Femur (tissue), 1 donor: Measurements from ENCODE around the gene REC8.
"Not testable (repeated sequence)": the region's sequence is repeated elsewhere in the genome, so short reads cannot be mapped to it uniquely, and the experiment has no call there.

ENCODE experiments used
- DNase-seq: peaks from one replicate; pipeline ENCODE4 v3.0.0-alpha.2; 2017

REC8 gene

GRCh38 chr14:24206260-24207103 is 34.6 kb downstream of the REC8 start:
- DNase-seq, result no peak

- DNase-seq, result no peak
These were observed 35.2 kb downstream of the REC8 start for GRCh38 chr14:24207104-24207551.

- DNase-seq, result no peak
These were observed 35.7 kb downstream of the REC8 start for GRCh38 chr14:24207625-24208024.

- DNase-seq, result no peak
These were observed 39.4 kb downstream of the REC8 start for GRCh38 chr14:24211311-24211710.

- DNase-seq, result peak; percentile 98
These were observed 41.3 kb downstream of the REC8 start, which contains the start of gene CHMP4A for GRCh38 chr14:24212924-24213865. Gene CHMP4A, minus strand, starts transcription at chr14:24213488. Its CDS starts 49 bp downstream, at chr14:24213439.

GRCh38 chr14:24213866-24214662 is 42.2 kb downstream of the REC8 start:
- DNase-seq, result no peak

- DNase-seq, result peak; percentile 91
These were observed 43.8 kb downstream of the REC8 start, which contains the start of gene MDP1 for GRCh38 chr14:24215495-24216344. Gene MDP1, minus strand, starts transcription at chr14:24216066. Its CDS starts 111 bp downstream, at chr14:24215955.

- no peak for DNase-seq
These were observed 44.4 kb downstream of the REC8 start for GRCh38 chr14:24216345-24216699.

- DNase-seq, result not testable (repeated sequence)
These were observed 45.0 kb downstream of the REC8 start for GRCh38 chr14:24216876-24217275.

- DNase-seq, result no peak
These were observed 47.2 kb downstream of the REC8 start for GRCh38 chr14:24219080-24219479.

GRCh38 chr14:24219521-24219920 is 47.6 kb downstream of the REC8 start:
- no peak for DNase-seq

- DNase-seq, result not testable (repeated sequence)
These were observed 51.1 kb downstream of the REC8 start for GRCh38 chr14:24222987-24223386.

- DNase-seq, result no peak
These were observed 52.8 kb downstream of the REC8 start for GRCh38 chr14:24224618-24225071.

GRCh38 chr14:24226473-24226872 is 54.6 kb downstream of the REC8 start:
- no peak for DNase-seq

- no peak for DNase-seq
These were observed 57.0 kb downstream of the REC8 start for GRCh38 chr14:24228902-24229301.
